SK-N-SH treated with all-trans-retinoic acid at 6 μM for 48 hours (cell line): Measurements from ENCODE around the gene LEPROT.

Source experiments
- RARB ChIP-seq: fragments of 250-450 bp; sonication (Bioruptor Pico); IDR thresholded peaks from 2 replicates; pipeline ENCODE4 v1.8.0; 2021; ENCODE audit warnings: mild to moderate bottlenecking, moderate library complexity
- ZFP30 ChIP-seq: fragments of 450-650 bp; formaldehyde crosslinking; IDR thresholded peaks from 2 replicates; pipeline ENCODE4 v1.5.0; 2022; ENCODE audit warnings: mild to moderate bottlenecking, moderate library complexity
- TF ChIP-seq, protein P1 (sequence below): fragments of 250-450 bp; sonication (Bioruptor Pico); IDR thresholded peaks from 2 replicates; pipeline ENCODE4 v1.8.0; 2020; ENCODE audit warnings: mild to moderate bottlenecking, moderate library complexity, borderline replicate concordance

DNA sequence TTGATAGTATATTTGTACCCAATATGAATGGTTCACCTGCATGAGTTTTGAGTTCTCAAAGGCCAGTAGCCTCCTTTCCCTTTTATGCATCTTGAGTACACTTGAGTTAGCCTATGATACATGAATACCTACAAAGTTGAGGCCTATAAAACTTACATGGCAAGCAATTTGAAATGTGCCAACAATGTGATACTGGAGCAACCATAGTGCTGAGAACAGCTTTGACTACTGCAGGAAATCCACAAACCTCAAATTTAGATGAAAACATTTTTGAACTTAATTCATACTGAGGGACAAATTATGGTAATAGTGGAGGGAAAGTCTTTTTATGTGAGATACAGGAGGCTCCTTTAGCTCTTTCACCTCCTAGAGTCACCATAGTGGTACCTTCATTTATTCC is 37.4 kb downstream of the LEPROT start:
- TF ChIP-seq ZFP30 (CRISPR knock-in tag) (no peak), RARB (CRISPR knock-in tag) (no peak)
- TF ChIP-seq, protein P1, sequence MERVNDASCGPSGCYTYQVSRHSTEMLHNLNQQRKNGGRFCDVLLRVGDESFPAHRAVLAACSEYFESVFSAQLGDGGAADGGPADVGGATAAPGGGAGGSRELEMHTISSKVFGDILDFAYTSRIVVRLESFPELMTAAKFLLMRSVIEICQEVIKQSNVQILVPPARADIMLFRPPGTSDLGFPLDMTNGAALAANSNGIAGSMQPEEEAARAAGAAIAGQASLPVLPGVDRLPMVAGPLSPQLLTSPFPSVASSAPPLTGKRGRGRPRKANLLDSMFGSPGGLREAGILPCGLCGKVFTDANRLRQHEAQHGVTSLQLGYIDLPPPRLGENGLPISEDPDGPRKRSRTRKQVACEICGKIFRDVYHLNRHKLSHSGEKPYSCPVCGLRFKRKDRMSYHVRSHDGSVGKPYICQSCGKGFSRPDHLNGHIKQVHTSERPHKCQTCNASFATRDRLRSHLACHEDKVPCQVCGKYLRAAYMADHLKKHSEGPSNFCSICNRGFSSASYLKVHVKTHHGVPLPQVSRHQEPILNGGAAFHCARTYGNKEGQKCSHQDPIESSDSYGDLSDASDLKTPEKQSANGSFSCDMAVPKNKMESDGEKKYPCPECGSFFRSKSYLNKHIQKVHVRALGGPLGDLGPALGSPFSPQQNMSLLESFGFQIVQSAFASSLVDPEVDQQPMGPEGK (CRISPR knock-in tag), result no peak
